GM19099 (cell line): ENCODE results near the gene SH3PXD2A.

Experiments
- POLR2A ChIP-seq: IDR thresholded peaks from 3 replicates; pipeline ENCODE4 v1.6.1; 2011; ENCODE audit warnings: low read depth; ENCODE audit not compliant: insufficient read length; ENCODE audit errors: extremely low read depth

Gene SH3PXD2A

GRCh38 chr10:103759100-103759781 lies 96.1 kb downstream of the SH3PXD2A start:
- TF ChIP-seq POLR2A: no peak

GRCh38 chr10:103758294-103758681 lies 97.1 kb downstream of the SH3PXD2A start:
- TF ChIP-seq POLR2A: no peak

- no peak for TF ChIP-seq POLR2A
These were observed 97.7 kb downstream of the SH3PXD2A start for GRCh38 chr10:103757531-103758293.

- no peak for TF ChIP-seq POLR2A
These were observed 99.0 kb downstream of the SH3PXD2A start for GRCh38 chr10:103756277-103756869.

- no peak for TF ChIP-seq POLR2A
These were observed 102.6 kb downstream of the SH3PXD2A start for GRCh38 chr10:103752680-103753248.

- no peak for TF ChIP-seq POLR2A
These were observed 103.6 kb downstream of the SH3PXD2A start for GRCh38 chr10:103751667-103752290.

- TF ChIP-seq POLR2A: no peak
These were observed 104.5 kb downstream of the SH3PXD2A start for GRCh38 chr10:103750836-103751235.

- TF ChIP-seq POLR2A: no peak
These were observed 105.6 kb downstream of the SH3PXD2A start for GRCh38 chr10:103749779-103750178.

GRCh38 chr10:103748020-103748419 lies 107.4 kb downstream of the SH3PXD2A start:
- no peak for TF ChIP-seq POLR2A

- TF ChIP-seq POLR2A: no peak
These were observed 108.0 kb downstream of the SH3PXD2A start for GRCh38 chr10:103747193-103747865.

GRCh38 chr10:103746598-103746997 lies 108.8 kb downstream of the SH3PXD2A start:
- no peak for TF ChIP-seq POLR2A

- TF ChIP-seq POLR2A: no peak
These were observed 109.8 kb downstream of the SH3PXD2A start for GRCh38 chr10:103745341-103746247.

GRCh38 chr10:103742824-103743223 lies 112.6 kb downstream of the SH3PXD2A start:
- TF ChIP-seq POLR2A: no peak

- no peak for TF ChIP-seq POLR2A
These were observed 114.8 kb downstream of the SH3PXD2A start for GRCh38 chr10:103740611-103741010.
